Kidney (tissue), 14 donors: ENCODE results near the gene ROR1. TPM values are rescaled to one million over a fixed set of nuclear protein-coding genes. Genes with fewer than 3 reads are reported as not detected.
A peak's percentile ranks its signal among the peaks of the same experiment; 100 is the strongest.

Experiments
- DNase-seq, 5 donors: peaks; one replicate each; pipeline ENCODE4 v3.0.0-alpha.2; 2013 to 2020
- FAIRE-seq: peaks from 2 replicates; lab custom pipeline; 2012; peaks lifted over from hg19 to GRCh38; lab: Jason Lieb, UNC
- H3K27ac ChIP-seq, 2 donors: one replicate each; pipeline ENCODE4 v1.7.0; 2013; ENCODE audit warnings: low read depth in 2 of 2, low read length in 2 of 2, inconsistent platforms in 1 of 2
- H3K27me3 ChIP-seq: one replicate; pipeline ENCODE4 v1.7.1; 2013; ENCODE audit warnings: low read length, inconsistent platforms; ENCODE audit not compliant: control insufficient read depth, insufficient read depth
- H3K36me3 ChIP-seq, 3 donors: one replicate each; pipeline versions ENCODE4 v1.7.0 to v1.7.1; 2013; ENCODE audit warnings: low read length in 3 of 3, control low read depth in 1 of 3, inconsistent platforms in 1 of 3; ENCODE audit not compliant: insufficient read depth in 3 of 3, control insufficient read depth in 2 of 3
- H3K4me1 ChIP-seq, 3 donors: one replicate each; pipeline versions ENCODE4 v1.7.0 to v1.7.1; 2013; ENCODE audit warnings: low read length in 3 of 3, inconsistent platforms in 1 of 3, low read depth in 1 of 3; ENCODE audit not compliant: control insufficient read depth in 2 of 3, insufficient read depth in 2 of 3
- H3K4me3 ChIP-seq, 3 donors: one replicate each; pipeline versions ENCODE4 v1.7.0 to v1.8.1; 2013; ENCODE audit warnings: low read length in 3 of 3, control low read depth in 1 of 3, inconsistent platforms in 1 of 3
- H3K9ac ChIP-seq, 3 donors: one replicate each; pipeline versions ENCODE4 v1.7.0 to v1.7.1; 2013; ENCODE audit warnings: low read length in 3 of 3, control low read depth in 1 of 3, inconsistent platforms in 1 of 3
- H3K9me3 ChIP-seq, 3 donors: one replicate each; pipeline versions ENCODE4 v1.7.0 to v1.7.1; 2013; ENCODE audit warnings: low read length in 3 of 3, control low read depth in 1 of 3, inconsistent platforms in 1 of 3; ENCODE audit not compliant: control insufficient read depth in 2 of 3, insufficient read depth in 1 of 3
- intact Hi-C: fragments of 100-400 bp; cut with DNase I; formaldehyde crosslinking; loops from one replicate; pipeline ENCODE4 v1.11.1; 2022
- polyA plus RNA-seq: library from polyadenylated mRNA; stranded (reverse); fragments of 350-450 nt; fragmentation: Illumina TruSeq; extraction: RNeasy Lipid Tissue Mini Kit (QIAGEN cat#74804); gene quantifications from one replicate; pipeline ENCODE4 v1.2.3, GENCODE V29; 2014; ENCODE audit warnings: low read depth, low replicate concordance; ENCODE audit not compliant: insufficient read depth
- total RNA-seq: library from RNA; stranded (reverse); fragmentation: NEBNext Ultra II Directional; extraction: Animal tissue kit (Norgen Biotek cat#: 25700); gene quantifications from one replicate; pipeline ENCODE4 v1.2.1, GENCODE V29; 2021
- TF ChIP-seq, protein P1 (sequence below): IDR thresholded peaks from 3 replicates; pipeline ENCODE4 v1.5.1; 2012; ENCODE audit warnings: mild to moderate bottlenecking, moderate library complexity, borderline replicate concordance; ENCODE audit not compliant: insufficient read depth; ENCODE audit errors: extremely low read depth
- donor health status: control.
- donor health status: control.
- donor health status: control.
- donor health status: control.
- donor health status: control.
- donor health status: DM: yes; HTN: yes; CAD: no.
- donor health status: Normal renal cell carcinoma (clear cell type).

Gene ROR1
- total and polyA plus RNA-seq, 2 donors from 2014 or later, result 0.77 to 8.0 TPM

DNA sequence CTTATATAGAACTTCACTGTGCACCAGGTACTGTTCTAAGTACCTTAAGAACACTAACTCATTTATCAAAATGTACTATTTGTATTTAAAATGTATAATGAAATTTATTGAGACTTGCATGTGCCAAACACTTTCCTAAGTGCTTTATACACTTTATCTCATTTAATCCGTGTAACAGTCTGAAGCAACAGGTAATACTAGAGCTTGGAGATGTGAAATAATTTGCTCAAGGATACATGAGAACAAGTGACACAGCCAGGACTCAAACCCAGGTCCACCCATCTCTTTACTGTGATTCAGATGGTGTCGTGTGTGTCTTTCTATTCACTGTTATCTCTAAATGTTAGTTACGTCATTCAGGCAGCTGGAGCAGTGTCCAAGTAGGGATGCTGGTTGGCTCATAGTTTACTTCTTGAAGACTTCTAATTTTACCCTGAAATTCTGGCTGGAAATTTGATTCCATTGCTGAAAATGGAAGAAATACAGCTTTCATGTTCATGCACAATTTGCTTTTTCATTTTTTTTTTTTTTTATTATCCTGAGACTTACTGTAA, 259.9 kb downstream of the ROR1 start:
- DNase-seq (no peak), FAIRE-seq (no peak)
- TF ChIP-seq, protein P1, sequence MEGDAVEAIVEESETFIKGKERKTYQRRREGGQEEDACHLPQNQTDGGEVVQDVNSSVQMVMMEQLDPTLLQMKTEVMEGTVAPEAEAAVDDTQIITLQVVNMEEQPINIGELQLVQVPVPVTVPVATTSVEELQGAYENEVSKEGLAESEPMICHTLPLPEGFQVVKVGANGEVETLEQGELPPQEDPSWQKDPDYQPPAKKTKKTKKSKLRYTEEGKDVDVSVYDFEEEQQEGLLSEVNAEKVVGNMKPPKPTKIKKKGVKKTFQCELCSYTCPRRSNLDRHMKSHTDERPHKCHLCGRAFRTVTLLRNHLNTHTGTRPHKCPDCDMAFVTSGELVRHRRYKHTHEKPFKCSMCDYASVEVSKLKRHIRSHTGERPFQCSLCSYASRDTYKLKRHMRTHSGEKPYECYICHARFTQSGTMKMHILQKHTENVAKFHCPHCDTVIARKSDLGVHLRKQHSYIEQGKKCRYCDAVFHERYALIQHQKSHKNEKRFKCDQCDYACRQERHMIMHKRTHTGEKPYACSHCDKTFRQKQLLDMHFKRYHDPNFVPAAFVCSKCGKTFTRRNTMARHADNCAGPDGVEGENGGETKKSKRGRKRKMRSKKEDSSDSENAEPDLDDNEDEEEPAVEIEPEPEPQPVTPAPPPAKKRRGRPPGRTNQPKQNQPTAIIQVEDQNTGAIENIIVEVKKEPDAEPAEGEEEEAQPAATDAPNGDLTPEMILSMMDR, result no peak
- intact Hi-C loops, result no loop called here
- Histone ChIP-seq H3K27me3 (no peaks in the 10 kb centered on the region), H3K36me3 (no peaks in the 10 kb centered on the region), H3K9ac (no peak overlapping the region), H3K27ac (no peak overlapping the region), H3K4me1 (peaks cover 0 to under 1% (median 0%) of the 10 kb centered on the region in 3 donors), H3K4me3 (no peak overlapping the region), H3K9me3 (no peaks in the 10 kb centered on the region)

DNA sequence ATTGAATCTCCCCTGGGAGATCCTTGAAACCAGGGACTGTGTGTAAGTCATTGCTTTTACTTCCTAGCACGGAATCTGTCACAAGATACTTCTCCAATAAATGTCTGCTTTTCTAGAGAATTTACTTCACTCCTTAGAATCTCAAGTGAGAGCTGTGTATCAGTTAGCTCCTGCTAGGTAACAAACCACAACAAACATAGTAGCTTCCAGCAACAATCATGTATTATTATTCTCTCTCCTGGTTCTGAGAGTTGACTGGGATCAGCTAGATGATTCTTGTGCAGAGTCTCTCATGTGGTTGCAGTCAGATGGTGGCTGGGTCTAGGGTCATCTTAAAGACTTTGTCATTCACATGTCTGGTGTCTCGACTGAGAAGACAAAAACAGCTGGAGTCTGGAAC, 262.7 kb downstream of the ROR1 start:
- H3K9me3 ChIP-seq, result no peaks in the 10 kb centered on the region
- no peak overlapping the region for H3K4me3 ChIP-seq
- no peaks in the 10 kb centered on the region for H3K27me3 ChIP-seq
- no peaks in the 10 kb centered on the region for H3K36me3 ChIP-seq
- H3K9ac ChIP-seq, result no peak overlapping the region
- no peak for FAIRE-seq
- TF ChIP-seq, protein P1, result no peak
- peaks cover 0 to 13% (median 3%) of the 10 kb centered on the region in 3 donors for H3K4me1 ChIP-seq
- intact Hi-C loops, result no loop called here
- H3K27ac ChIP-seq, result no peak overlapping the region
- no peak for DNase-seq

DNA sequence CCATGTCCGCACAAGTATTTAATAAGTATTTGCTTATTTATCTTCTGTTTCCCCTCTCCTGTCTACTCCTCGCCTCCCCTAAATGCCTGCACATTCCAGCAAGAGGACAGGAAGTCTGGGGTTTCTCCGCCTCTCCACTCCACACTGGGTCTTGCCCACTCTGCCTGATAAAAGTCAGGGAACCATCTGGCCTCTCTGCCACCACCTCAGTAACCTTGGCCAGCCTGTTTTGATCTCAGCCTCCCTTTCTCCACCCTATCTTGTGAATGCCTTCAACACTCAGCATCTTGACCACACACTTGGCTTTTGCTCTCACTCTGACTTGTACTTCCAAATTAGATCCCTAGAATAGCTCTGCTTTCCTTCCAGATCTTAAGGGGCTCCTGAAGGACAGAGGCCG, 264.3 kb downstream of the ROR1 start:
- intact Hi-C loops, result no loop called here
- Histone ChIP-seq H3K4me1 (peaks cover 0 to 13% (median 3%) of the 10 kb centered on the region in 3 donors), H3K36me3 (no peaks in the 10 kb centered on the region), H3K4me3 (no peak overlapping the region), H3K9ac (no peak overlapping the region), H3K9me3 (no peaks in the 10 kb centered on the region), H3K27ac (no peak overlapping the region), H3K27me3 (no peaks in the 10 kb centered on the region)
- TF ChIP-seq, protein P1, result no peak
- DNase-seq (no peak), FAIRE-seq (no peak)

DNA sequence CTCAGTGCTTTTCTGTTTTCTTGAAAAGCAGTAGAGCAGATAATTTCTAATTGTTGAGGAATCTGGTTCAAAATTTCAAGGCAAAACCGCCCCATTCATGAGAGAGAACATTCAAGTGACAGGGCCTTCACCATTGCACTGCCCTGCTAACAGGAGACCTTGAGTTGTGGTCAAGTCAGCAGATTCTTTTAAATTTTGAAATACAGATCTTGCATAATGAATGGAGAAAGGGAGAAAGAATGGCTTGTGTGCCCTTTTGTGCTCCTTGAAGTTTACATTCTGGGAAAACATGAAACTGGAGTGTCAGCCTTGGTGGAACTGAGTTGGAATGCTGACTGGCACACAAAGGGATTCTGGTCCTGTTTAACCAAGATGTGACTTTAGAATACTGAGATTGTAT, 265.1 kb downstream of the ROR1 start:
- no peak overlapping the region for H3K4me3 ChIP-seq
- peaks cover 0 to 13% (median 3%) of the 10 kb centered on the region in 3 donors for H3K4me1 ChIP-seq
- no peak for FAIRE-seq
- no peak for DNase-seq
- no peaks in the 10 kb centered on the region for H3K27me3 ChIP-seq
- H3K36me3 ChIP-seq, result no peaks in the 10 kb centered on the region
- no peak overlapping the region for H3K9ac ChIP-seq
- no peaks in the 10 kb centered on the region for H3K9me3 ChIP-seq
- H3K27ac ChIP-seq, result peak overlapping the region in 1 of 2 donors; percentile 1
- TF ChIP-seq, protein P1, result no peak
- intact Hi-C loops, result no loop called here
